Stimulated activated CD8-positive, alpha-beta memory T cell treated with anti-CD3 and anti-CD28 coated beads, Interleukin-4, amount 100 ng/mL, for 4 hours (primary cell): Measurements from ENCODE around the gene HGD.

Experiments used
- DNase-seq, 2 donors: peaks; one replicate each; pipeline ENCODE4 v3.0.0-alpha.2; 2020; ENCODE audit warnings: low read depth in 2 of 2, low spot score in 1 of 2

Gene HGD

GRCh38 chr3:120682095-120682681 lies at the start of gene HGD:
TSS of gene HGD (minus strand) at chr3:120682239. CDS start at chr3:120682111, 128 bp downstream.
- DNase-seq = no peak

GRCh38 chr3:120730576-120731542 lies 48.8 kb upstream of the HGD start:
- DNase-seq = no peak

GRCh38 chr3:120726791-120727190 lies 44.8 kb upstream of the HGD start:
- DNase-seq = no peak

GRCh38 chr3:120719167-120719834 lies 37.3 kb upstream of the HGD start:
- peak; percentile 15 to 54 for DNase-seq

GRCh38 chr3:120713262-120713661 lies 31.2 kb upstream of the HGD start:
- DNase-seq = no peak

DNA sequence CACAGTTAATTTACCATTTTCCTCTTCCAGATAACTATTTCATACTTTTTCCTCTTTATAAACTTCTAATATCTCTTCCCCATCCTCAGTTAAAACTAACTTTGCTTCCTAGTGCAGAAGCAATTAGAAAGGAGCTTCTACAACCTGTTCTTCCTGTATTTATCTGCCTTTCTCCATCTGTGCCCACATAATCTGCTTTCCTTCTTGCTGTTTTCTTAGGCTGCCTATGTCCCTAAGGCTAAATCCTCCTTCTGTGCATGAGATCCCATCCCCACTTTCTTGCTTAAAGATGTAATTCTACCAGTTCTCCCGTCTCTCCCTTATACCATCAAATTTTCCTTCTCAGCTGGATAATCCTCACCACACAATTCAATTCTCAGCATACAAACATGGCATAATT lies 28.3 kb upstream of the HGD start:
- no peak for DNase-seq

- no peak for DNase-seq
These were observed 26.4 kb upstream of the HGD start for GRCh38 chr3:120708408-120708807.

DNA sequence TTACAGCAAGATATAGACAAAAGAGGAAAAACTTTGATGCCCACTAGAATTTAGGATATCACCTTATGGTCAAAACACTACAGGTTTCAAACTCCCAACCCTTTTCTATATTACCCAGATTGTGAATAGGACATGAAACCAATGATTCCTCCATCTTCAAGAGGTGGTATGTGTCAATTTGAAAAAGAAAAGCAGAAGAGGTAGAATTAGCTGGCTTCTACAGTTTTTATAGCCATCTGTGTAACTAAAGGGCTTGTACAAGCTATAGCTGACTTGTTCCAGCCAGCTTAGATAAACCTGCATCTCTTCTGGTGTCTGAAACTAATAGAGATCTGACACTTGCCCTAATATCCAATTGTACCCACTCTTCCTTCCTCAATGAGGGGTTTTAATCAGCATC lies 24.9 kb upstream of the HGD start:
- no peak for DNase-seq

DNA sequence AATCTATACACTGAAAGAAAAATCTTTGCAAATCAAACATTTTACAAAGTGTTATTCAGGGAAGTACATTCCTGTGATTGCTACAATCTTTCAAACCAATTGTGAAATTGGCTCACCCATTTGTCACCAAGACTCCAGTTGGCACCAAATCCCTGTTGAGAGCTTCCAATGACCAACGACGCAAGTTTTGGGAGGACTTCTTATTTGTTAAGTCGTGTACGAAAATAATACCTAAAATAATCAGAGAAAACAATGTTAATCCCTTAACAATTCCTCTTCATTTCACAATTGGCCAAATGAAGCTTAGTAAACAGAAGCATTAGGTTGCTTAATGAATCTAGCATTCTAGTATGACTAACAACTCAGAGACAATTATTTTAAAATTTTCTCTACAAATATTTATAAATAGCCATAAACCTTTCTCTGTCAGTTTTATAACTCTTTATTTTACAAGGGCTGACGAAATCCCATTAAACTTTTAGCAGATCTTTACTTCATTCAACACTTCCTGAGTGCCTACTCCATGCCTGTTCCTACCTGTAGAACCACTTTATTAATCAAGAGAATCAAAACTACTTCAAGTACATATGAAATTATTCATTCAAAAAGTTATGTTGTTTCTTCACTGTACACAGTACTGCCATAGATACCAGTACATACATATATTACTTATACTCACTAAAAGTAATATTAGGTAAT lies 24.0 kb upstream of the HGD start:
- no peak for DNase-seq

DNA sequence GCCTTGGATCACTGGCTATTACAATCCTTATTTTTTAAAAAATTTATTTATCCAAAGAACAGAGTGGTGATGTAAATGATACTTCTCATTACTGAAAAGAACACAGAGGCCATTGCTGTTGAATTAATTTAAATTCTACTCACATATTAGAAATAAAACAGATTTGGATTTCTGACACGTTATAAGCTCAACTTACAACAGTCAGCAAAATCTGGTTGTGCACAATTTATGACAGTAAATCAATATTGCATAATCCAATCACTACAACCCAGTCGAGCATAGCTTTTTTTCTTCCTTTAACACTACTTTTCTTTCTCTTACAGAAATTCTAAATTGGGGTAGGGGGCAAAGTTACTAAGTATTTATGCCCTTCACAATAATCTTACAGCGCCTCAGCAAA lies 17.3 kb upstream of the HGD start:
- no peak for DNase-seq

DNA sequence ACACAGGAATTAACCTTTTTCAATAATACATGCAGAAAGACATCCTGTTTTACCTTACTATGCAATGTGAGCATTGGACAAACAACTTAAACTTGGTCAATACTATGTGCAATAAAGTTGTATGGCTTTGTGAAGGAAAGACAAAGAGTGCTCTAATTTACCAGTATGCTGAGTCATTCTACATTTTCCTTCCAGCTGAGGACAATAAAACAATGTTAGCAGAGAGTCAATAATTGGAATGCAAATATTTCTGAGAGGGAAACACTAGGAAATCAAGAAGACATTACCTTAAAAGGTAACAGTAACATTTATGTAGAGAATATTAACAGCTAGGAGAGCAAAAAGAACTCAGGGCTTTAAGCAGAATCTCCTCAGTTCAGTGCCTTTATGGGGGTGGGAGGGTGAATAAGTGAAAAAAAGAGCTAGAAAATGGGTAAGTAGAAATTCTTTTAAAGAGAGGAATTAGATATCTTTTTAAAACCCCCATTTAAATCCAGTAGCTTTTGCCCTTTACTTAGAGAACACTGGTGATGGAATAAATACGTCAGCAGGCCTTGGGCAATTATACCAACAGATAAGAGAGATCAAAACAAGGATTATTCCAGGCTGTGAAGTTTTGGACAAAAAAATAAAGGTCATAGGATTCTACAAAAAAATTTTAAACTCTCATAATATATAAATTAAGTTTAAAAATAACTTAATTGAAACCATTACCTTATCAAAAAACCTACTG lies 11.6 kb upstream of the HGD start:
- DNase-seq = no peak

- no peak for DNase-seq
These were observed 7.4 kb upstream of the HGD start for GRCh38 chr3:120689395-120689794.

DNA sequence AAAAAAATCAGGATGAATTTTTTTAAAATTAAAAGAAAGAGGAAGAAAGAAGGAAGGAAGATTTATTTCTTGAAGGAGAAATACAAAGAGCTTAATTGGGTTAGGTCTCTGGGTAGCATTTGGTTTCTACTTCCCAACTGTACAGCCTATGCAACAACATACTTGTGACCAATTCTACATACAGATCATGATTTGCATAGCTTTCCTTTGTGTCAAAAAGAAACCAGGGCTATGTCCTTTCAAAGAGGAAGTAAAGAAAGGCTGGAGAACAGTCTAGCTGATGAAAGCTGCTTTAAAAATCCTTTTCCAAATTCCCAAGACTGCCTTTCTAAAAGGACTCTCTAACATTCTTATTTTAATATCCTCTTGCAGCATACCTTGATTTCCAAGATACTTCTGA lies 6.1 kb upstream of the HGD start:
- DNase-seq = no peak

DNA sequence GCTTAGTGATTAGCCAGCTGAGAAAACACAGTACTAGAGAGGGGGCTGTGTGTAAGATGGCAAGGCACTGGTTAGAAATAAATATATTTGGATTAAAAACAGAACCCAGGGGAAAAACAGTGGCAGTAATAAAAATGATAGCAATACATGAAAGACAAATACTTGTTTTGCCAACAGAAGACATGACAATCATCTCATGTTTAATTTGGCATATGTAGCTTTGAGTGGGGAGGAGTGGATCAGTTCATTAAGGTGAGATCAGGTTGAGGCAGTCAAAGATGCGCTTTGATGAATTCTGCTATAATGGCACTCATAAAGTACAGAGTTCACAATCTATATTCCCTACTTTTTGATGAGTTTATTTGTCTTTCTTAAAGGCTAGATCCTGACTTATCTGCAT lies 3.4 kb upstream of the HGD start:
- no peak for DNase-seq

DNA sequence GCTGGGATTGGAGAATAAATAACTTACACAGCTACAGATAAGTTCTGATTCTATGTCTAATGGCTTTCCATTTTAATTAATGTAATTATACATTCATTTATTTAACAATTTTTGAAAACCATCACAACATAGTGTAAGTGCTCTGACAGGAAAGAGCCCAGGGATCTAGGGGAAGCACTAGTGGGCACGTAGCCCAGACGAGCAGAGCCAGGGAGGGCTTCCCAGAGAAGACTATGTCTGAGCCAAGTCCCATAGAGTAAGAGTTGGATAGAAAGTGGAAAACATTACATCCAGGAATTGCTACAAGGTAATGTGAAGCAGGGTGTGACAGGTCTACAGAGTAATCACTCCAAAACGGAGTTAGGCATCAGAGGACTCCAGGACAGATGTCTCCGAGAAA lies 2.9 kb upstream of the HGD start:
- DNase-seq = no peak

GRCh38 chr3:120683671-120684301 lies 1.7 kb upstream of the HGD start:
- DNase-seq = no peak

DNA sequence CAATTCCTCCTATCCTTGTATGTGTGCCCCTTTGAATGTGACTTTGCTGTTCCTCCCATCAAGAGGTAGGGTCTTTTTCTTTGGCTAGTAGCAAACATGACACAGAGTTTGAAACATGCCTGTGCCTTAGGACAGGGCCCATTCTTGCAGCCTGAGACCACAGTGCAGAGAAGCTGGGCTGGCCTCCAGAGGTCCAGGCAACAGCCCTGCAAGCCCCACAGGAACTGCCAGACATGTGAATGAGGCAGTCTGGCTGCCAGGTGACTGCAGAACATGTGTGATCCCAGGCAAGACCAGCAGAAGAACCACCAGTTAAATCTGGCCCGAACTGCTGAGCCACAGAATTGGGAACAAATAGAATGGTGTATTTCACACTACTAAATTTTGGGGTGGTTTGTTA lies 1.2 kb upstream of the HGD start:
- no peak for DNase-seq

- DNase-seq = no peak
These were observed 467 bp downstream of the HGD start for GRCh38 chr3:120681506-120682038.

DNA sequence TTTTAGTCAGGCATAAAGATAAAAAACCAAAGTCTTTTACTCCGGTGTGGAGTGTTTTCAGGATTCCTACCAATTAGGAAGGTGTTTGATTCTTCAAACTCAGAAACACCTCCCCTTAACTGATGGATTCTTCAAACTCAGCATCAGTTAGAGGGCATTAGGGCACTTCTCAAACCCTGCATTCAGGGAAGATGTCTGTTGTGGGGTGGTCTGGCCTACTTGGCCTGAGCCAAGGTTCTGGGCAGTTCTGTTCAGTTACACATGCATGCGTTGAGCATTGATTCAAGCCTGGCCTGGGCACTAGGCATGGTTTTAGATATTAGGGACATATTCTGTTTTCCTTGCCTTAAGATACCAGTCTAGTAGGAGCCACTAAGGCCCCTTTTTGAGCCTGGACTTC lies 1.0 kb downstream of the HGD start:
- no peak for DNase-seq
